DND-41 (cell line): ENCODE data around the gene RALGPS2.

Experiments used
- ATAC-seq: fragments of 200-7000 bp; cut with Tn5 transposase; 3 replicates; pipeline ENCODE4 v1.9.1; 2021; ENCODE audit warnings: low read depth; ENCODE audit not compliant: insufficient read depth
- DNase-seq: peaks from one replicate; pipeline ENCODE4 v3.0.0-alpha.2; 2020
- H2AFZ ChIP-seq: 2 replicates; pipeline ENCODE4 v1.6.0; 2012; ENCODE audit warnings: low read depth, low read length
- H3K27ac ChIP-seq: 2 replicates; pipeline ENCODE4 v1.5.1; 2012; ENCODE audit warnings: low read length, inconsistent platforms
- H3K27me3 ChIP-seq: fragments of 200-600 bp; sonication (generic); 2 replicates; pipeline ENCODE4 v1.6.0; 2012; ENCODE audit warnings: low read length, mild to moderate bottlenecking, inconsistent platforms; ENCODE audit not compliant: insufficient read depth, poor library complexity
- H3K36me3 ChIP-seq: 2 replicates; pipeline ENCODE4 v1.5.1; 2012; ENCODE audit warnings: low read length, inconsistent platforms; ENCODE audit not compliant: insufficient read depth
- H3K4me1 ChIP-seq: 2 replicates; pipeline ENCODE4 v1.5.1; 2012; ENCODE audit warnings: mild to moderate bottlenecking, low read length; ENCODE audit not compliant: insufficient read depth
- H3K4me2 ChIP-seq: 2 replicates; pipeline ENCODE4 v1.6.0; 2012; ENCODE audit warnings: mild to moderate bottlenecking, moderate library complexity, low read length, inconsistent platforms; ENCODE audit not compliant: insufficient read depth
- H3K4me3 ChIP-seq, 2 experiments: fragments of 200-600 bp in 1 of 2; shearing (Covaris generic) in 1 of 2; 2 replicates each; pipeline ENCODE4 v1.5.1; 2012 to 2016; ENCODE audit warnings: inconsistent platforms in 2 of 2, low read length in 2 of 2, mild to moderate bottlenecking in 2 of 2, low read depth in 1 of 2, moderate library complexity in 1 of 2
- H3K79me2 ChIP-seq: 2 replicates; pipeline ENCODE4 v1.6.0; 2012; ENCODE audit warnings: low read length, inconsistent platforms; ENCODE audit not compliant: insufficient read depth
- H3K9ac ChIP-seq: 2 replicates; pipeline ENCODE4 v1.6.0; 2012; ENCODE audit warnings: low read depth, mild to moderate bottlenecking, inconsistent platforms, low read length, moderate library complexity
- H3K9me3 ChIP-seq: 2 replicates; pipeline ENCODE4 v1.5.1; 2012; ENCODE audit warnings: low read length, moderate library complexity, mild to moderate bottlenecking, inconsistent platforms; ENCODE audit not compliant: insufficient read depth, severe bottlenecking
- H4K20me1 ChIP-seq: 2 replicates; pipeline ENCODE4 v1.6.0; 2012; ENCODE audit warnings: low read length; ENCODE audit not compliant: insufficient read depth
- CTCF ChIP-seq: IDR thresholded peaks from 2 replicates; pipeline ENCODE4 v1.5.1; 2012; ENCODE audit warnings: borderline replicate concordance, low read length, moderate library complexity, mild to moderate bottlenecking; ENCODE audit not compliant: poor library complexity, severe bottlenecking; ENCODE audit errors: extremely low read depth
- EZH2 ChIP-seq: IDR thresholded peaks from 3 replicates; pipeline ENCODE4 v1.6.1; 2012; ENCODE audit warnings: borderline replicate concordance, low read depth, mild to moderate bottlenecking, moderate library complexity, low read length, inconsistent platforms; ENCODE audit not compliant: severe bottlenecking

Gene RALGPS2

GRCh38 chr1:178885869-178886268 lies 160.8 kb downstream of the RALGPS2 start:
- TF ChIP-seq EZH2: no peak
- TF ChIP-seq CTCF: no peak
- Histone ChIP-seq H2AFZ (no peak overlapping the region), H3K9ac (no peak overlapping the region), H3K4me3 (no peak overlapping the region), H3K4me2 (no peak overlapping the region), H3K36me3 (peaks cover 16% of the 10 kb centered on the region; the same call in 1 of the 2 replicates), H4K20me1 (no peaks in the 10 kb centered on the region), H3K27me3 (no peaks in the 10 kb centered on the region), H3K27ac (no peak overlapping the region), H3K9me3 (no peaks in the 10 kb centered on the region), H3K4me1 (no peaks in the 10 kb centered on the region), H3K79me2 (no peaks in the 10 kb centered on the region)
- ATAC-seq (no peak), DNase-seq (no peak)

DNA sequence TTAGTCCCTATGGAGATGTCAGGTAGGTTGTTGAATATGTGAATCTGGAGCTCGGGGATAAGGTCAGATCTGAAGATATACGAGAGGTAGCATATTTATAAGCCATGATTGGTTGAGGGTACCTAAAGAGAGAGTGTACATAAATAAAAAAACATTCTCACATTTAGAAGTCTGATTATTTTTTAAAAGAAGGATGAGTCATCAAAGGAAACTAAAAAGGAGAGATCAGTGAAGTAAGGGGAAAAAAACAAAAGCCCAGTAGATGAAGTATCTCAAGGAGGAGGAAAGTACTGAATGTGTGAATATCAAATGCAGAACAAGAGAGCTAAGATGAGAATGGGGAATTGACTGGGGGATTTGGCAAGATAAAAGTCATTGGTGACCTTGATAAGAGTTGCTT lies 161.5 kb downstream of the RALGPS2 start:
- TF ChIP-seq EZH2 (no peak), CTCF (no peak)
- Histone ChIP-seq H2AFZ (no peak overlapping the region), H3K36me3 (peaks cover 16% of the 10 kb centered on the region; the same call in 1 of the 2 replicates), H3K4me2 (no peak overlapping the region), H3K79me2 (no peaks in the 10 kb centered on the region), H3K27ac (no peak overlapping the region), H3K9me3 (no peaks in the 10 kb centered on the region), H3K9ac (no peak overlapping the region), H4K20me1 (no peaks in the 10 kb centered on the region), H3K4me3 (no peak overlapping the region), H3K27me3 (no peaks in the 10 kb centered on the region), H3K4me1 (no peaks in the 10 kb centered on the region)
- no peak for DNase-seq
- ATAC-seq: no peak

DNA sequence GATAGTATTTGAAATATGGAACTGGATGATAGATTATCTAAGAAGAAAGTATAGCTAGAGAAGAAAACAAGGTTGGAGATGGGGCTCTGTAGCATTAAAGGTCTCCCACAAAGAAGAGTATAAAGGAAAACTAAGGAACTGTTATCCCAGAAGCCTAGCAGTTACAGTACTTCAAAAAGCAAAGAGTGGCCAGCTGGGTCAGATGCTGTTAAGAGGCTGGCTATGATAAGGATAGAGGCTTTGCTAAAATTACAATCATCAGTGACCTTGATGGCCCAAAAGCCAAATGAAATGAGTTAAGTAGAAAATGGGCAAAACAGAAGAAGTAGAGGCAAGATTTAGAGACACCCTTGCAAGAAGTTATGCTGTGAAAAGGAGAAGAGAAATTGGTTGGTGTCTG lies 170.9 kb downstream of the RALGPS2 start:
- TF ChIP-seq EZH2: no peak
- TF ChIP-seq CTCF: no peak
- DNase-seq: no peak

GRCh38 chr1:178898401-178898800 lies 173.4 kb downstream of the RALGPS2 start:
- Histone ChIP-seq H2AFZ (no peak overlapping the region), H3K27ac (no peak overlapping the region), H3K4me3 (no peak overlapping the region), H3K4me1 (no peaks in the 10 kb centered on the region; the same call in 1 of the 2 replicates), H4K20me1 (no peaks in the 10 kb centered on the region), H3K27me3 (no peaks in the 10 kb centered on the region), H3K4me2 (no peak overlapping the region), H3K36me3 (peaks cover 25% of the 10 kb centered on the region), H3K9ac (no peak overlapping the region), H3K79me2 (no peaks in the 10 kb centered on the region), H3K9me3 (no peaks in the 10 kb centered on the region)
- DNase-seq: no peak
- no peak; the same call in 2 of the 3 replicates for ATAC-seq
- TF ChIP-seq CTCF (no peak), EZH2 (no peak)

More for the DNA sequence above, 170.9 kb downstream of the RALGPS2 start:
- ATAC-seq: no peak
- Histone ChIP-seq H3K27ac (no peak overlapping the region), H3K9me3 (no peaks in the 10 kb centered on the region), H2AFZ (no peak overlapping the region), H3K4me1 (no peaks in the 10 kb centered on the region; the same call in 1 of the 2 replicates), H3K4me3 (no peak overlapping the region), H3K79me2 (no peaks in the 10 kb centered on the region), H3K9ac (no peak overlapping the region), H3K4me2 (no peak overlapping the region), H3K27me3 (no peaks in the 10 kb centered on the region), H3K36me3 (peaks cover 20% of the 10 kb centered on the region), H4K20me1 (no peaks in the 10 kb centered on the region)
